Cardiac septum (tissue), 1 donor: ENCODE results near the gene KCNG2. TPM values are rescaled to one million over a fixed set of nuclear protein-coding genes. Genes with fewer than 3 reads are reported as not detected.
"Not testable (repeated sequence)": the region's sequence is repeated elsewhere in the genome, so short reads cannot be mapped to it uniquely, and the experiment has no call there.

Experiments used
- DNase-seq: peaks from one replicate; pipeline ENCODE4 v3.0.0-alpha.2; 2020; ENCODE audit warnings: low spot score
- intact Hi-C: fragments of 100-400 bp; cut with DNase I; formaldehyde crosslinking; loops from one replicate; pipeline ENCODE4 v1.14.0; 2022
- total RNA-seq: library from RNA; stranded (reverse); fragmentation: NEBNext Ultra II Directional; extraction: Animal tissue kit (Norgen Biotek cat#: 25700); gene quantifications from one replicate; pipeline ENCODE4 v1.2.1, GENCODE V29; 2021
- donor health status: DM: no; HTN: no; CAD: no.

The KCNG2 gene
- total RNA-seq, 1 donor from 2014 or later: 0.32 TPM

GRCh38 chr18:79863161-79864005 lies 65.6 kb downstream of the KCNG2 start:
- intact Hi-C loops: no loop called here
- DNase-seq: peak; percentile 14

- no peak for DNase-seq
- intact Hi-C loops: no loop called here
Measured at GRCh38 chr18:79864006-79864725, 66.4 kb downstream of the KCNG2 start.

DNA sequence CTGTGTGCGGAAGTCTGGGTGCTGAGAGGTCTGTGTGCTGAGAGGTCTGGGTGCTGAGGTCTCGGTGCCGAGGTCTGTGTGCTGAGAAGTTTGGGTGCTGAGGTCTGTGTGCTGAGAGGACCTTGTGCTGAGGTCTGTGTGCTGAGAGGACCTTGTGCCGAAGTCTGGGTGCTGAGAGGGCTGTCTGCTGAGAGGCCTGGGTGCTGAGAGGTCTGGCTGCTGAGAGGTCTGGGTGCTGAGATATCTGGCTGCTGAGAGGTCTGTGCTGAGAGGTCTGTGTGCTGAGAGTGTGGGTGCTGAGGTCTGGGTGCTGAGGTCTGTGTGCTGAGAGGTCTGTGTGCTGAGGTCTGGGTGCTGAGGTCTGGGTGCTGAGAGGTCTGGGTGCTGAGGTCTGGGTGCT lies 67.2 kb downstream of the KCNG2 start:
- DNase-seq, intact Hi-C loops: not testable (repeated sequence)

GRCh38 chr18:79865951-79866350 lies 68.2 kb downstream of the KCNG2 start:
- intact Hi-C loops, DNase-seq: not testable (repeated sequence)

DNA sequence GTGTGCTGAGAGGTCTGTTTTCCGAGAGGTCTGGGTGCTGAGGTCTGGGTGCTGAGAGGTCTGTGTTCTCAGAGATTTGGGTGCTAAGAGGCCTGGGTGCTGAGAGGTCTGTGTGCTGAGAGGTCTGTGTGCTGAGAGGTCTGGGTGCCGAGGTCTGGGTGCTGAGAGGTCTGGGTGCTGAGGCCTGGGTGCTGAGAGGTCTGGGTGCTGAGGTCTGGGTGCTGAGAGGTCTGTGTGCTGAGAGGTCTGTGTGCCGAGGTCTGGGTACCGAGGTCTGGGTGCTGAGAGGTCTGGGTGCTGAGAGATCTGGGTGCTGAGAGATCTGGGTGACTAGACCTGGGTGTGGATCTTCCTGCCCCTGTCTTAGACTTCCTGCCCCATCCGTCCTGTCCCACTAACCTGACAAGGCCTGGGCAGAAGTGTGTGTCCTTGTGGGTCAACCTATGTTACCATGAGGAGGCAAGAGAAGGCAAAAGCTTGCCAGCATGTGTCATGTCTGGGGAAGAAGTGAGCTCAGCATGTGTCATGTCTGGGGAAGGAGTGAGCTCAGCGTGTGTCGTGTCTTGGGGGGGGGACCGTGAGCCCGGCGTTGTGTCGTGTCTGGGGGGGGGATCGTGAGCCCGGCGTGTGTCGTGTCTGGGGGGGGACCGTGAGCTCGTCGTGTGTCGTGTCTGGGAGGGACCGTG lies 69.3 kb downstream of the KCNG2 start:
- DNase-seq: peak; percentile 33
- intact Hi-C loops: no loop called here

DNA sequence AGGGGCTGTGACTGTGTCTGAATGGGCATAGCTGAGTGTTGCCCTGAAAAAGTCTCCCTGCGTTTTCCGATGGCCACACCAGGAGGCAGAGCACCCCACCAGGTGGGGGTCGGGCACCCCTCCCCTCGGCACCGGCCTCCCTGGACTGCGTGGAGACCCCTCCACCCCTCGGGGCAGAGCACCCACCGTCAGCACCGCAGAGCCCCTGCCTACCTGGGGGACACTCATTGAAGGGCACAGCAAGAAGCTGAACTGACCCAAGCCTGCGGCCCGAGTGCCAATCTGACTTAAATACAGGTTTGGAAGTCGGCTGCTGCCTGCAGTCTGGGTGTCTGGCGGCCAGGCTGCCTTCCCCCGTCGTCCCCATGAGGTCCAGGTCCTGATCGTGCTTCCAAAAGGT lies 69.9 kb downstream of the KCNG2 start:
- peak; percentile 41 for DNase-seq
- intact Hi-C loops: no loop called here

DNA sequence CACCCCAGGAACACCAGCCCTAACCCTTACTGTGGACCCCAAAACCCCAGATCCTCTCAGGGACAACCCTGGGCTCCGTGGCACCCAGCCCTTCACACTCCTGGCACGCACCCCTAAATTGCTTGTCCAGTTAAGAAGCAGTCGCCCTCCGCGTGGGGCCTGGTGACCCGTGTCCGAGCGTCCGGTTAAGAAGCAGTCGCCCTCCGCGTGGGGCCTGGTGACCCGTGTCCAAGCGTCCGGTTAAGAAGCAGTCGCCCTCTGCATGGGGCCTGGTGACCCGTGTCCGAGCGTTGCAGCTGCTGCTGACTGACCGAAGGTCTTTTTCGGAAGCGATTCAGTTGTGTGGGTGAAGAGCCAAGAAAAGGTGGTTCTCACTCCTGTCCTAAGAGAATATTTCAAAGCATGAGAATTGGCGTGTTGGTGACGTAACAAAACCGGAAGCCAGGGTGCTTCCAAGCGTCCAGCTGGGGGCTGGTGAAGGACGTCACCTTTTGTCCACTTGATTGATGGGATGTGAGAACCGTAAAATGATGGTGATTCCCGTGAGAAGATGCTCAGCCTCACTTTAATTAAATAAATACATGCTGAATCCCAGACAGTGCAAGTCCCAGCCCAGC lies 70.5 kb downstream of the KCNG2 start:
- intact Hi-C loops: no loop called here
- peak; percentile 71 for DNase-seq

DNA sequence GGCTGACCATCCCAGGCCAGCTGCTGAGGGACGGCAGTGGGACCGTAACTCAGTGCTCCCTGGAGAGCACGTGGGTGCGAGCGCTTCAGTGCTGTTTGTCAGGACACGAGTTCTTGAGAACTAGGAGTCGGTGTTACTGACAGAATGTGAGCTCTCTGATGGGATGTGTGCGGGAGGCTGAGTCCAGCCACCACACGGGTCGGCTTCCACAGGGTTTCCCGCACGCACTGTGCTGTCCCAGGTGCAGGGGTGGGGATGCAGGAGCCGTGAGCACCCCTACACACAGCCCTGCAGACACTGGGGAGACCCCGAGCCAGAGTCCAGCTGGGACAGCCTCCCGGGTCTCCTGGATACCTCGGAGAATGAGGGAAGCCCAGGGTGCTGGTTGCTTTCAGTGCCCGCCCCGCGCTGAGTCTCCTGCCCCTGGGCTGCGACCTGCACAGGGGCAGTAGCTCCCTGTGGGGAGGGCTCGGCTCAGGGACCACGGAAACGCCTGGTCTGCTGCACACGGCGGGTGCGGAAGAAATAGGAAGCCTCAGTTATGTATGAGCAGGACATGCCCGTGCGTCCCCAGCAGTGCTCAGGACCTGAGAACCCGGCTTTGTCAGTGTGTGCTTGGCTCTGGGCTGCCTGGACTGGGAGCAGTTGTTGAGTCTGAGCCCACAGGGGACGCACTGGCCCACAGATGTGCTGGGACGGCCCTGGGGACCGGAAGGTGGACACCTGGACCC lies 71.2 kb downstream of the KCNG2 start:
- intact Hi-C loops: no loop called here
- DNase-seq: peak; percentile 56

DNA sequence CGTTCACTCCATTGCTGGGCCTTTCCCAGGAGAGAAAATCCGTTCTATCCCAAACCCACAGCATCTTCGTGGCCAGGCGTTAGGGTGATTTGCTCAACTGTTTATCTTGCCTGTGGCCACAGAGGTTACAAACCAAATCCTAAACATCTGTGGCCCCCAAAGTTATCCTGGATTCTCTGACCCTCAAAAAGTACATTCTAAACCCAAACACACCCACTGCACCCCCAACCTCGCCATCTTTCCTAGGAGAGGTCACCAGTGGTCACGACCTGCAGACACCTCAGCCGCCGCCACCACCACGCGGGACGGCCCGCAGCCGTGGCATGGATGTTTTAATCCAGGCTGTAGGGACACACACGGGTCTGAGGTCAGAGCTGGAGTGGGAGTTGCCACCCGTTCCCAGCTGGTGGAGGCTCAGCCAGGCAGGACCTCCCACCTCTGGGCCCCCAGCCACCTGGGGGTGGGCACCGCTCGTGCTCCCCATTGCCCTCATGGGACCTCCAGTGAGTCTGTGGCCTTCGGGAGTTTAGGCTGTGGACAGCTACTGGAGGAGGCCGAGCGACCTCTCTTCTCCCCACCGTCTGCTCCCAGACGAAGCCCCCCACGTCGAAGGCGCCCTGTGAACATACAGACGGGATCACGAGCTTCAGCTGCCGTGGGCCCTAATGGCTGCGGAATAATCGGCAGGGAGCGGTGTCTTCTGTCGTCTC lies 72.0 kb downstream of the KCNG2 start:
- DNase-seq: peak; percentile 72
- intact Hi-C loops: no loop called here

DNA sequence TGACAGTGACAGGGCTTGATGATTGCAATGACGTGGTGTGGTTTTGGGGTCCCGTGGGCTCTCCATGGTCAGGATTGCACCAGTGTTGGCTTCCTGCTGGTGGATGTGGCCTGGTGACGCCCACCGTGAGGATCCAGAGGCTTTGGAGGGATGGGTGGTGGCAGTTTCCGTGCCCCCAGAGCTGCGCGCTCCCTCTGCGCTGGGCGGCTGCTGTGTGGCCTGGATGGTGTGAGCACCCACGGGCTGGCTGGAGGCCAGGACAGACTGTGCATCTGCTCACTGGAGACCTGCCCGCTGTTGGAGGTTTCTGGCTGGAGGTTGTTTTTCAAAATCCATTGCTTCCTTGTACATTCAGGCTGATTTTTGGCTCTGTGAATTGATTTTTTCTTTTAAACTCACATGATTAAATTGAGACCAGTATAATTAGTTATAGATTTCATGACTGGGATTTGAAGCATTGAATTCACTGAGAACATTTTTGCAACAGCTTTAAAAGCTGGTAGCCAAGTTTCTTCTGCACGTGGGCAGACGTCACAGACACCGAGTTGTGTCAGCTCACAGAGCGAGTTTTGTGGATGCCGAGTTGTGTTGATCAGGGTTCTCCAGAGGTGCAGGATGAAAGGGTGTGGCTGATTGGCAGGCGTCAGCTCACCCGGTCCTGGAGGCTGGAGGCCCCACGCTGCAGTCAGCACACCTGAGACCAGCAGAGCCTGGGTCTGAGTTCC lies 72.7 kb downstream of the KCNG2 start:
- peak; percentile 44 for DNase-seq
- intact Hi-C loops: no loop called here

GRCh38 chr18:79871026-79871390 lies 73.3 kb downstream of the KCNG2 start:
- intact Hi-C loops: no loop called here
- peak; percentile 74 for DNase-seq

DNA sequence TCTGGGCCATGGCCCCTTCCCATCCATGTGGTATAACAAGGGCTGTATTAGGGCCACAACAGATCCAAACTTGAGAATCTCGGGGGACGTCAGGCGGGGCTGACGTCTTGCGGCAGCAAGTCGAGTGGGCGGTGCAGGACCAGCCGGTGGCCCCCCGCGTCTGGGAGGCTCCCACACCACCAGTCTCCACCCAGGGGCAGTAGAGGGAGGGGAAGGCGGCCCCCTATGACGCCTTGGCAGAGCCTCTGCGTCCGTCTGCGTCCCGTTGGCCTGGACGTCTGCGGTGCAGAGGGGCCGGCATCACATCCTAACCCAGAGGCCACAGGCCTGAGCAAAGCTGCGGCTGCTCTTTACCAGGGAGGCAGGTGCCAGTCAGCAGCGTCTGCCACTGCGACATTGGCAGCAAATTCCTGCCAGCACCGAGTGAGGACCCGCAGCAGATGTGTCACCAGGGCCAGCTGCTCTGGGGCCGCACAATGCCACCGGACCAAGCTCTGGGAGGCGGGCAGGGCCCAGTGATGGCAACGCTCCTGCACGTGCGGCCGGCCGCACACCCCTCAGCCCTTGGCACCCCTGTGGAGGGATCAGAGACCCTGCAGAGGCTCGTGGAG lies 73.8 kb downstream of the KCNG2 start:
- DNase-seq: peak; percentile 54
- intact Hi-C loops: no loop called here

DNA sequence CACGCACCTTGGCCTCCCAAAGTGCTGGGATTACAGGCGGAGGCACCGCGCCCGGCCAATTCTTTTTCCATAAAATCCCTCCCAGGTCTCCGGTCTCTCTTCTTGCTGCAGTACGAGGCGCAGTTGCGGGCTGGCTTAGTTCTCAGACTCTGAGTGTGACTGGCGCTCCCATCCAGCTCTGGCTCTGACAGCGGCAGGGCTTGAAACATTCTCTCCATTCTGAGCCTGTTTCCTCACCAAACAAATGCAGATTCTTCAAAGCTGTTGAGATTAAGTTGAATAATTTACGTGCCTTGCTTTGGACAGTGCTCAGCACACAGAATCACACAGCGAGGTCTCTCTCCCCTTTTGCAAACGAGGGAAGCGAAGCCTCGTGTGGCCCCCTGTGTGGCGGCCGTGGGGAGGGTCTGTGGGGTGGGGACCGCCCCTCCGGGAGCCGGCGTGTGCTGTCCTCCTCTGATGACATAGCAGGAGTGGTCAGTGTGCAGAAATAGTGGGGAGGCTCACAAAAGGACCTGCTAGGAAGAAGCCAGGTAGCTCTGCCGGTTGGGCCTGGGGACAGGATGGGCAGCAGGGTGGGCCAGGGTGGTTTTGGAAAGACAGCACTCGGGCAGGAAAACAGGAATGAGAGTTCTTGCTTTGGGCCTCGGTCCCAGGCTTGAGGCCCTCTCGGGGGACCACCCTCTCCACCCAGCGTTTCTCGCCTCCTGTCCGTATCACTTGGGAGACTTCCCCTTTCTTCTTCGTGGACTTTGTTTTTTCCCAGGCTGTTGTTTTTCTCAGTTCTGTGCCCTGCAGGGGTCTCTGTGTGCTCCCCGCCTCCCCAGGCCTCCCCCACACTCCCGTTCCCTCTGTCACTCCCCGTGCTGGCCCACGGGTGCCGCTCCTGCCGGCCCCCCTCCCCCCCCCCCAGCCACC lies 75.0 kb downstream of the KCNG2 start:
- intact Hi-C loops: no loop called here
- peak; percentile 56 for DNase-seq

DNA sequence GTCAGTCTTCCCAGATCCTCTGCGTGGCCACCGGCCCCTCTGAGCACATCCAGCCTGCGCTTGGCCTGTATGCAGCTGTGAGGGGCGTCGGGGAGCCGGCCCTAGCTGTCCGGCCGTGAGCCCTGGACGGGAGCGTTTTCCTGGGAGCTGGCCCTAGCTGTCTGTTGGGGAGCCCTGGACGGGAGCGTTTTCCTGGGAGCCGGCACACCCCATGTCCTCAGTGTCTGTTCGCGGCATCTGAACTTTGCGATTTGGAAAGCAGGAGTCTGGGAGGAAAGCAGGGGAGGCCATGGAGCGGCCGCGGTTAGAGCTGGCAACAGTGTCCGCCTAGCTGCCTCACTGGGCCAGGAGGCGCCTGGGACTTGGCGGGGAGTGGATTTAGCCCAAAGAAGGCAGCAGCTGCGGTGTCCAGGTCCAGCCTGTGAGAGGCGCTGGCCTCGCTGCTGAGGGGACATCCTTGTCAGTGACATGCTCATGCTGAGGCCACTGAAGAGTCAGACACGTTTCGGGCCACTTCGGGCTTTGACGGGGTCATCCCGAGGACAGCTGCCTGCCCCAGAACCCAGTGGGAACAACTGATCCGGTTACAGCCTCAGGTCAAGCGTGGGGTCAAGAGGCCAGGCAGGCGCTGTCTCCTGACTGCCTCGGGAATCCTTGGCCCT lies 75.8 kb downstream of the KCNG2 start:
- intact Hi-C loops: no loop called here

DNA sequence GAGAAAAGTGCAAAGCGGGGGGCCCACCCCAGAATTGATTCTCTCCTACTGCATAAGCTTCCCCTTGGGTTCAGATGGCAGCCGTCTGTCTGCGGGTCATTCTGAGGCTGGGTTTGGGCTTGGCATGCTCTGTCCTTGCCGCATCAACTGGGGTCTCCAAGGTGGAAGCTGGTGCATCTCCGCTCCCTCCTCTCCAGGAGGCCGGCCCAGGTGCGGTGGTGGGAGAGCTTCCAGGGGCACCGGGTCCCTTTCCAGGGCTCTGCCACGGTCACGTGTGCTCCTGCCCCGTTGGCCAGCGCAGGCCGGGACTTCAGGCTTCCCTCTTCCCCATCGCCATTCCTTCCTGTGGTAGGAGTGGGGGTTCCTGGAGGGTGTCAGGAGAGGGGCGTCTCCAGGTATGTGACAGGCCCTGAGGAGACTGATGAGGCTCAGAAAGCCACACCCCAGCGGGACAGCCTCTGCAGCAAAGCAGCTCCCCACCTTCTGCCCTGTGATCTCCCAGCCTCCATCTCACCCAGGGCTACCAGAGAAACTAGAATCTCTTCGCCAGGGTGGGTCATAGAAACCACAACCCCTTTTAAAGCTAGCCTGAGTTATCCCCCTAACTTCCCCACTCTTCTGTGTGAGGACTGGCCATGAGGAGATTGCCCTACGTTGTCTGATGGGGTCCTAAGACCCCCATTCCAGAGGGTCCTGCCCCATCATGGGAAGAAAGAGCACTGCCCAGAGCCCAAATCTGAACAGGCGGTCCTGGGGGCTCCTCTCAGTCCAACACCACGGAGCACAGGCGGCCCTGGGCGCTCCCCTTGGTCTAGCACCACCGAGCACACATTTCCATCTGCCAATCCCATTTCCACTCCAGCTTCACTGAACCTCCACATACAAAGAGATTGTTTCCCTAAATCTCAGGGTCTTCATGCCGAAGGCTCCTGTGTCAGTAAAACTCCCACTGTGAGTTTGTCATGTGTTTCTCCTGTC lies 77.1 kb downstream of the KCNG2 start:
- intact Hi-C loops: no loop called here
- DNase-seq: peak; percentile 51

More for the DNA sequence above, 75.8 kb downstream of the KCNG2 start:
- peak; percentile 70 for DNase-seq
